Ascending aorta (tissue), 2 donors: ENCODE data around the gene KIT. TPM values are rescaled to one million over a fixed set of nuclear protein-coding genes. Genes with fewer than 3 reads are reported as not detected.

ENCODE experiments used
- DNase-seq, 2 donors: peaks; one replicate each; pipeline ENCODE4 v3.0.0-alpha.2; 2019; ENCODE audit warnings: low spot score in 2 of 2
- H3K27ac ChIP-seq, 2 donors: fragments of 200-600 bp; sonication (generic); one replicate each; pipeline ENCODE4 v1.5.1; 2016 to 2017; ENCODE audit warnings: mild to moderate bottlenecking in 1 of 2
- H3K27me3 ChIP-seq: fragments of 200-600 bp; sonication (generic); one replicate; pipeline ENCODE4 v1.5.1; 2017
- H3K36me3 ChIP-seq, 2 donors: fragments of 200-600 bp; sonication (generic); one replicate each; pipeline ENCODE4 v1.5.1; 2016
- H3K4me1 ChIP-seq, 2 donors: fragments of 200-600 bp; sonication (generic); one replicate each; pipeline ENCODE4 v1.5.1; 2016 to 2017; ENCODE audit warnings: mild to moderate bottlenecking in 1 of 2
- H3K4me3 ChIP-seq, 2 donors: fragments of 200-600 bp; sonication (generic); one replicate each; pipeline ENCODE4 v1.5.1; 2016 to 2017; ENCODE audit warnings: mild to moderate bottlenecking in 1 of 2
- H3K9me3 ChIP-seq, 2 donors: fragments of 200-600 bp; sonication (generic); one replicate each; pipeline ENCODE4 v1.5.1; 2016
- intact Hi-C: fragments of 100-400 bp; cut with DNase I; formaldehyde crosslinking; loops from one replicate; pipeline ENCODE4 v1.15.1; 2023
- total RNA-seq: library from RNA; depleted of rRNA; stranded (reverse); fragments of >200 nt; gene quantifications from one replicate; pipeline ENCODE4 v1.1.0, GENCODE V29; 2016
- TF ChIP-seq, protein P1 (sequence below), 3 experiments: fragments of 200-600 bp in 2 of 3; fragments of 450-650 bp in 1 of 3; sonication (generic) in 2 of 3; IDR thresholded peaks; one replicate each; pipeline ENCODE4 v1.5.1; 2016 to 2019; ENCODE audit warnings: antibody characterized with exemption in 3 of 3, mild to moderate bottlenecking in 1 of 3, moderate library complexity in 1 of 3

Gene KIT
- total RNA-seq, 1 donor from 2014 or later = not detected

DNA sequence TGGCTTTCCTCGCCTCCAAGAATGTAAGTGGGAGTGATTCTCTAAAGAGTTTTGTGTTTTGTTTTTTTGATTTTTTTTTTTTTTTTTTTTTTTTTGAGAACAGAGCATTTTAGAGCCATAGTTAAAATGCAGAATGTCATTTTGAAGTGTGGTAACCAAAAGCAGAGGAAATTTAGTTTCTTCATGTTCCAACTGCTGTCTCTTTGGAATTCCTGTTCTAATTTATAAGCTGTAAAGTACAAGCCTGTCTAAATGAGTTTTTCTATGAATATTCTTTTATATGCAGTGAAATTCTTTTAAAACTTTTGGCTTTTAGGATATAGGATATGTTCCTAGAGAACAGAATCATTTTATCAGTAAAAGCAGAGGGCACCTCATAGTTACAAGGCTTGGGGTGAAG is 74.2 kb downstream of the KIT start:
- H3K27me3 ChIP-seq = no peaks in the 10 kb centered on the region
- no peaks in the 10 kb centered on the region for H3K4me1 ChIP-seq
- no peak overlapping the region for H3K4me3 ChIP-seq
- H3K36me3 ChIP-seq = no peaks in the 10 kb centered on the region
- no peak overlapping the region for H3K27ac ChIP-seq
- intact Hi-C loops = no loop called here
- no peaks in the 10 kb centered on the region for H3K9me3 ChIP-seq
- no peak for DNase-seq
- TF ChIP-seq, protein P1, sequence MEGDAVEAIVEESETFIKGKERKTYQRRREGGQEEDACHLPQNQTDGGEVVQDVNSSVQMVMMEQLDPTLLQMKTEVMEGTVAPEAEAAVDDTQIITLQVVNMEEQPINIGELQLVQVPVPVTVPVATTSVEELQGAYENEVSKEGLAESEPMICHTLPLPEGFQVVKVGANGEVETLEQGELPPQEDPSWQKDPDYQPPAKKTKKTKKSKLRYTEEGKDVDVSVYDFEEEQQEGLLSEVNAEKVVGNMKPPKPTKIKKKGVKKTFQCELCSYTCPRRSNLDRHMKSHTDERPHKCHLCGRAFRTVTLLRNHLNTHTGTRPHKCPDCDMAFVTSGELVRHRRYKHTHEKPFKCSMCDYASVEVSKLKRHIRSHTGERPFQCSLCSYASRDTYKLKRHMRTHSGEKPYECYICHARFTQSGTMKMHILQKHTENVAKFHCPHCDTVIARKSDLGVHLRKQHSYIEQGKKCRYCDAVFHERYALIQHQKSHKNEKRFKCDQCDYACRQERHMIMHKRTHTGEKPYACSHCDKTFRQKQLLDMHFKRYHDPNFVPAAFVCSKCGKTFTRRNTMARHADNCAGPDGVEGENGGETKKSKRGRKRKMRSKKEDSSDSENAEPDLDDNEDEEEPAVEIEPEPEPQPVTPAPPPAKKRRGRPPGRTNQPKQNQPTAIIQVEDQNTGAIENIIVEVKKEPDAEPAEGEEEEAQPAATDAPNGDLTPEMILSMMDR (IDR thresholded peaks at IDR 0.05) = no peak

DNA sequence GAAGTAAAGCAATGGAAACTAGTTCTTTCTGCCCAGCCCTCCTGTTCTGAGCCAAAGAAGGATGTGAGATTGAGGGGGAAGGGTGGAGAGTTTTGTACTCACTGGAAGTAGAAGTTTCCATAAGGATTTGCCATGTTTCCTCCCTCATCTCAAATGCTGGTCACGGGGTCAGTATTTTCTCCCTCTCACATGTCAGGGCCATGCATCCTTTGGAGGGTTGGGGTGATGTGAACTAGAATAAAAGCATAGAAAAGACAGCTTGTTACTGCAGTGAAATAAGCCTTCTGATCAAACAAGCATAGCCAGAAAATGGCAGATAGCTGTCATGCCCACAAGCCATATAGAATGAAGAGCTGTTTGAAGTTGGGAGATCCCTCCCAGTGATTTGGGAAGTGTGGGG is 79.7 kb downstream of the KIT start:
- intact Hi-C loops = no loop called here
- TF ChIP-seq, protein P1 (IDR thresholded peaks at IDR 0.05) = no peak
- no peak for DNase-seq

DNA sequence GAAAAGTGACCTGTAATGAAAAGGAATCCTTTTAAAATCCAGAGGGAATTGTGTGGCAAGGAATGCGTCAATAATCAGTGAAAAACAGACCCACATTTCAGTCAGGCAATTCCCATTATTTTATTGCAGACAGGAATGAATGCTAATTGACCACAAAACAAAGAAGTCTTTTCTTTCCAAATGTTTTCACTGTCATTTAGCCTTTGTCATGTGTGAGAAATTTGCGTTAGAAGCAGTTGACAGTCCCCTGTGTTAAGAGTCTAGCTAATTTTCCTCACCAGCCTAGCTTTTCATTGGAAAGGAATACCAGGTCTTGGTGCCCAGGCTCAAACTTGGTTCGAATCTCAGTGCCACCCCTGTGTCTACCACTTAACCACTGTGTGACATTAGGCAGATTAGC is 83.4 kb downstream of the KIT start:
- TF ChIP-seq, protein P1 (IDR thresholded peaks at IDR 0.05) = no peak
- H3K36me3 ChIP-seq = no peaks in the 10 kb centered on the region
- no peak for DNase-seq
- no peaks in the 10 kb centered on the region for H3K27me3 ChIP-seq
- H3K27ac ChIP-seq = no peak overlapping the region
- H3K4me1 ChIP-seq = no peaks in the 10 kb centered on the region
- H3K4me3 ChIP-seq = no peak overlapping the region
- intact Hi-C loops = no loop called here
- H3K9me3 ChIP-seq = no peaks in the 10 kb centered on the region

More for the DNA sequence above, 79.7 kb downstream of the KIT start:
- no peaks in the 10 kb centered on the region for H3K4me1 ChIP-seq
- no peaks in the 10 kb centered on the region for H3K27me3 ChIP-seq
- H3K4me3 ChIP-seq = no peak overlapping the region
- H3K27ac ChIP-seq = no peak overlapping the region
- no peaks in the 10 kb centered on the region for H3K9me3 ChIP-seq
- H3K36me3 ChIP-seq = no peaks in the 10 kb centered on the region

DNA sequence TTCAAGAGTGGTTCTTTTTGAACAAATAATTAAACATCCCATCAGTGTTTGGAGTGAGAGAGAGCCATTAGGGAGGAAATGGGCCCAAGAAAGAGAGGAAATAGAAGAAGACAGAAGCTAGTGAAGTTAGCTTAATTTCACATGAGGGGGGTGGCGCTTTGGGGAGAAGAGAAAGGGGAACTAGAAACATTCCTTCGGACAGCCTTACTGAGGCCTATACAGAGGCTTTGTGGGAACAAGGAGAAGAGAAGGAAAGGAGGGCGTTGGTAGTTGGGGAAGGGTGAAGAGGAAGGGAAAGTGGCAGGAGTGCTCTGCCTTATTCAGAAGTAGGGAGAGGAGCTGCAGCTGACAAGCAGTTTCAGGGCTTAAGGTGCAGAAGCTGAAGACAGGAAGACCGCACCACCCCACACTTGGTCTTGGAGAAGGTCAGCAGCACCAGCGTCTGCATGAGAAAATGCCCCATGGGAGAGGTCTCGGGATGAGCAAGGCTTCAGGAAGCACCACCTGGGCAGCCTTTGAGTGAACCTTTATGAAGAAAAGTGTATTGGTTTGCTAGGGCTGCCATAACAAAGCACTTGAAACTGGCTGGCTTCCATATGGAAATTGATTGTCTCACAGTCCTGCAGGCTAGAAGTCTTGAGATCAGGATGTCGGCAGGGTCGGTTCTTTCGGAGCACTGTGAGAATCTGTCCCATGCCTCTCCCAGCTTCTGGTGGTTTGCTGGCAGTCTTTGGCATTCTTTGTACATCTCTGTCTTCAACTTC is 85.1 kb downstream of the KIT start:
- Histone ChIP-seq H3K27ac (no peak overlapping the region), H3K27me3 (no peaks in the 10 kb centered on the region), H3K4me3 (no peak overlapping the region), H3K4me1 (no peaks in the 10 kb centered on the region), H3K9me3 (no peaks in the 10 kb centered on the region), H3K36me3 (no peaks in the 10 kb centered on the region)
- DNase-seq = no peak
- intact Hi-C loops = no loop called here
- TF ChIP-seq, protein P1 (IDR thresholded peaks at IDR 0.05) = no peak

DNA sequence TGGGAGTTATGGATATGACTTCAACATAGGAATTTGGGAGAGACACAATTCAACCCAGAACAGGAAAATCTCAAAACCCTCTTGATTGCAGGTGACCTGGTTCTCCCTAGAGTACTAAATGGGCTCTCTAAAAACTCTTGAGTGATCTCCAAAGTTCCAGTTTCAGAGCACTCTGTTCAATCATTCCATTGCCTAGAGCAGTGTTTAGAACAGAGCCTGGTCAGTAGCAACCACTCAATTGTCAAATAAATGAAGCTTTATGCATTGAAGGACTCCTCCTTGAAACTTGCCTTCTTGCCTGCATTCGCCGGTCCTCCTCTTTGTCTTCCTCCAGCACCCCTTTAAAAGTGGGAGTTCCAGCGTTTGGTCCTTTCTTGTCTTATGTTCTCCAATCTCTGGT is 85.8 kb downstream of the KIT start:
- TF ChIP-seq, protein P1 (IDR thresholded peaks at IDR 0.05) = no peak
- H3K4me1 ChIP-seq = no peaks in the 10 kb centered on the region

More for the DNA sequence above, 85.8 kb downstream of the KIT start:
- no peaks in the 10 kb centered on the region for H3K27me3 ChIP-seq
- no peaks in the 10 kb centered on the region for H3K36me3 ChIP-seq
- no peaks in the 10 kb centered on the region for H3K9me3 ChIP-seq
- no peak overlapping the region for H3K4me3 ChIP-seq
- H3K27ac ChIP-seq = no peak overlapping the region
- DNase-seq = no peak
- intact Hi-C loops = no loop called here
